HG02885 (cell line): ENCODE results near the gene PAQR5.
"Not testable (repeated sequence)": the region's sequence is repeated elsewhere in the genome, so short reads cannot be mapped to it uniquely, and the experiment has no call there.

Source experiments
- ATAC-seq: cut with Tn5 transposase; IDR thresholded peaks from one replicate; pipeline ENCODE4 v1.9.1; 2021; ENCODE audit warnings: mild to moderate bottlenecking; ENCODE audit not compliant: unreplicated experiment, poor library complexity

PAQR5 gene

DNA sequence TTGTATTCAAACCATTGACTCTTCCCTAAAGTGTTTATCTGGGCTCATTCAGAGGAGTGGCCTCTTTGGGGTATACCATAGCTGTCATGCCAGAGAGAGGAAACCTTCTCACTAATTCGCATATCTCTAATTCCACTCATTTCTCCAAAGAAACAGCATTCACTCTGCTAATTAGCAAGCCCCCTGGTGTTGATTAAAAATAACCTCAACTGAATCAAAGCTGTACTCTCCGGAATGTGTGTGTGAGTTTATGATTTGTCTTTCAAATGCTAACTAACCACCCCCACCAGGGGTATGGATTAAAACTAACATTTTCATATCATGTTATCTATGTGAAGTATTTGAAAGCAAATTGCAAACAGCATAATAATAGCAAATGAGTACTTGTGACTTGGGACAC lies 45.5 kb downstream of the PAQR5 start:
- no peak for ATAC-seq

DNA sequence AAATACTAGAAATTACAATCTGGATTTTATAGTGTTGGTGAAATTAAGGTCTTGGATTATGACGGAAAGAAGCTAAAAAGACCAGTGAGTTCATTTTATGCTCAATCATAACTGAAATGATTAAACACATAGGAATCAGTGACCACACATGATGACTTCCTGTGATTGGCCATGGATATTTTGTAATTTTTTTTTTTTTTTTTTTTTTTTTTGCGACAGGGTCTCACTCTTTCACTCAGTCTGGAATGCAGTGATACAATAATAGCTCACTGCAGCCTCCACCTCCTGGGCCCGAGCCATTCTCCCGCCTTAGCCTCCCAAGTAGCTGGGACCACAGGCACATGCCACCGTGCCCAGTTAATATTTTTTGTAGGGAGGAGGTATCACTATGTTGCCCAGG lies 47.4 kb downstream of the PAQR5 start:
- no peak for ATAC-seq

DNA sequence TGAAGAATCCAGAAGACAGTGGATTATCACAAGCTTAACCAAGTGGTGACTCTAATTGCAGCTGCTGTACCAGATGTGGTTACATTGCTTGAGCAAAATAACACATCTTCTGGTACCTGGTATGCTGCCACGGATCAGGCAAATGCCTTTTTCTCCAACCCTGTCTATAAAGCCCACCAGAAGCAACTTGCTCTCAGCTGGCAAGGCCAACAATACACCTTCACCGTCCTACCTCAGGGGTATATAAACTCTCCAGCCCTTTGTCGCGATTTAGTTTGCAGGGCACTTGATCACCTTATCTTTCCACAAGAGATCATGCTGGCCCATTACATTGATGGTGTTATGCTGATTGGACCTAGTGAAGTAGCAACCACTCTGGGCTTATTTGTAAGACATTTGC lies 52.6 kb downstream of the PAQR5 start:
- no peak for ATAC-seq

DNA sequence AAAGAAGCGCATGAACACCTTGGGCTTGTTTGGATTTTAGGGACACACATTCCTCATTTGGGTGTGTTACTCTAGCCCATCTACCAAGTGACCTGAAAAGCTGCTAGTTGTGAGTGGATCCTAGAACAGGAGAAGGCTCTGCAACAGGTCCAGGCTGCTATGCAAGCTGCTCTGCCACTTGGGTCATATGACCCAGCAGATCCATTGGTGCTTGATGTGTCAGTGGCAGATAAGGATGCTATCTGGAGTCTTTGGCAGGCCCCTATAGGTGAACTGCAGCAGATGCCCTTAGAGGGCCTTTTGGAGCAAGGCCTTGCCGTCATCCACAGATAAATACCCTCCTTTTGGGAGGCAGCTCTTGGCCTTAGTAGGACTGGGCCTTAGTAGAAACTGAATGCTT lies 53.2 kb downstream of the PAQR5 start:
- ATAC-seq: no peak

DNA sequence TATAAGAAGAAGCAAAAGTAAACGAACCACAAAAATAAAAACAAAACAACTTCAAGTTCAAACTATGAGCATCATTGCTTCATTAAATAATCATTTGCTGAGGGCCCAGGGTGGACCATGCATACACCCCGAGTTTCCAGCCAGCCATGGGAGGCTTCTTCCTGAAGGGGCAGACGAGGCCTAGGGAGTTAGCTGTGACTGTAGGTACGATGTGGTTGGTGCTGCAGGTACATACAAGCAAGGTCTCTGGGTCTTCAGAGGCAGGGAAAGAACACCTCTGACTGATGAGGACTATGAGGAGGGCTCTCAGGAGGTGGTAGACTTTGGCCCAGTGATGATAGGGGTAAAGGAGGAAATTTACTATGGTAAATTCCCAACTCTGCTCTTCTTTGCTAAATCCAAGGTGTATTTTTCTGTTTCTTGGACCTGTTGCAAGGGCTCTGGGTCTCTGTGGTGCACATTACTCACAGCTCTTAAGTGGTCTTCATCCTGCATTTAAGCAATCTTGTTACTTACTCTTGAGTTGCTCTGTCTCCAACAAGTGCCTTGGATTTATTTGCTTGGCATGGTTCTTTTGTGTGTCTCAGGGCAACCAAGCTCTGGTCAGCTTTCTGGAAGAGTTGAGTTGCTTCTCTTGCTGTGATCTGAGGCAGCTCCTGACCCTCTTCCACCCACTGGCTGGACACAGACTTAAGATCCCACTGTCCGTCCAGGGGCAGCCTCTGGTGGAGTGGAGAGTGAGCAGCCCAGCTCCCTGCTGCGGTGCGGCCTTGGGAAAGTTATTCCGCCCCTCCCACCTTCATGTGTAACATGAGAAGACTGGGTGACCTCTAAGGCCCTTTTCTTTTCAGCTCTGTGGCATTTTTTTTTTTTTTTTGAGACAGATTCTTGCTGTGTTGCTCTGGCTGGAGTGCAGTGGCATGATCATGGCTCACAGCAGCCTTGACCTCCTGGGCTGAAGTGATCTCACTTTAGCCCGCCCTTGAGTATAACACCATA lies 59.4 kb downstream of the PAQR5 start:
- ATAC-seq: no peak

DNA sequence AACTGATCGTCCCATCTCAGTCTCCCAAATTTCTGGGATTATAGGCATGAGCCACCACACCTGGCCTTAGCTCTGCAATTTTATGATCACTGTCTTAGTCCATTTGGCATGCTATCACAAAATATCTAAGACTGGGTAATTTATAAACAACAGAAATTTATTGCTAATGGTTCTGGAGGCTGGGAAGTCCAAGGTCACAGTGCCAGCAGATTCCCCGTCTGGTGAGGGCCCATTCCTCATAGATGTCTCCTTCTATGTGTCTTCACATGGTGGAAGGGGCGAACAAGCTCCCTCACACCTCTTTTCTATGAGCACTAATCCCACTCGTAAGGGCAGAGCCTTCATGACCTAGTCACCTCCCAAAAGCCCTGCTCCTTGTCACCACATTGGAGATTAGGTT lies 60.1 kb downstream of the PAQR5 start:
- ATAC-seq: no peak

DNA sequence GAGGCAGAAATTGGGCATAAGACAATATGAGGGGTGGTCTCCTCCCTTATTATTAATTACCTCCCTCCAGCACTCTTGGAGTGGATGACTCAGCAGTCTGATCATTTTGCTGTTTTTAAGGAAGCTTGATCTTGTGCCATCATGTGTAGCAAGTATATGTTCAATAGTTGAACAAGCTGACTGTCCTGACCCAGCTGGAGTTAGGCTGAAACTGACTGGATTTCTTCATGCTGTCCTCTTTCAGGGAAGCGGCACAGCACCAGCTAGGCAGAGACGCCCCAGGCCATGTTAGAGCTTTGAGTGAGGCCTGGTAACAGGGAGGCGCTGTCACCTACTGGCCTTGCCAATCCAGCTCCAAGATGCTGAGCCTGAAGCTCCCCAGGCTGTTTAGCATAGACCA lies 61.0 kb downstream of the PAQR5 start:
- ATAC-seq: no peak

DNA sequence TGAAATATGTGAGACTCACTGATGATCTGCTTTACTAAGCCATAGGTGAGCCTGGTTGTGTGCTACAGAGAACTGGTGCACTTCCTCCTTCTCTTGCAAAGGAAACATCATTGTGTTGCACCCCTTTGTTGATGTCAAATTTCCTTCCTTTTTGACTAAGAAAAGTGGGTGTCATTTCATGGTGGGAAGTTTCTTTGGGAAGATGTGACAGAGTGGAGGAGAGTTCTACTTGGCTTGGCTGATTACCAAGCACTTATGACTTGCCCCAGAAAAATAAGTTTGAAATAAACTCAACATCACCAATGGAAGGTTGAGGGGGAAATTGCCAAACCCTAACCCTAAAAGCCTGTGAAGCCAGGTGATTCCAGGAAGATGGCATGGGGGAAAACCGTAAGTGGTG lies 61.9 kb downstream of the PAQR5 start:
- no peak for ATAC-seq

DNA sequence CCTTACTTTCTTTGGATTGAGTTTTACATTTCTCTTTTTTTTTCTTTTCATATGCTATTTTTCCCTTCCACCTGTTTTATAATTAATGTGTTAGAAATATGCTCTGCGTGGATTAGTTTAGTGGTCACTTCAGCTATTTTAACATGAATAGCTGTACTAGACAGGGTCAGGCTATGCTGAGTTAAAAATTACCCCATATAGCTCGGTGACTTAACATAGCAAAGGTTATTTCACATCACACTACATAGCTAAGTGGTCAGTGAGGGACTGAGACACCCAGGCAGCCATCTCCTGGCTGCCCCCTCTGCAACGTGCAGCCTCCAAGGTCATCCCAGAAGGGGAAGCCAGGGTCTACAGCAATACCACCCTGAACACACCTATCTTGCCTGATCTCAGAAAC lies 68.5 kb downstream of the PAQR5 start:
- ATAC-seq: no peak

DNA sequence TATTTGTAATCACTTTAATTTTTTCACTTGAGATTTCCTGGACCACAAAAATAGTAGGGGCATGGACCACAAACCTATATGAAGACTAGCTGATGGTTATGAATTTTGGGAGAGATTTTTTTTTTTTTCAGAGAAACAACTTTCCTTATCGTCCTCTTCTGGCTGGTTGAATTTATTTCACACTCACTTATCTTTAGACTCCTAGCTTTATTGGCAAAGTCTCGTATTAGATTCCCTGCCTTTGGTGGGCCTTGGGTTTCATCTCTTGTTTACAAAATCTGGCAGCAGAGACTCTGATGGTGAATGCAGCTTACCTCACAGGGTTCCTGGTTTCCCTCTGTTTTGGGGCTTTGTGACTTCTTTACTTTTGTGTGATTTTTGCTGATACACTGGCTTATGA lies 70.9 kb downstream of the PAQR5 start:
- ATAC-seq: no peak

DNA sequence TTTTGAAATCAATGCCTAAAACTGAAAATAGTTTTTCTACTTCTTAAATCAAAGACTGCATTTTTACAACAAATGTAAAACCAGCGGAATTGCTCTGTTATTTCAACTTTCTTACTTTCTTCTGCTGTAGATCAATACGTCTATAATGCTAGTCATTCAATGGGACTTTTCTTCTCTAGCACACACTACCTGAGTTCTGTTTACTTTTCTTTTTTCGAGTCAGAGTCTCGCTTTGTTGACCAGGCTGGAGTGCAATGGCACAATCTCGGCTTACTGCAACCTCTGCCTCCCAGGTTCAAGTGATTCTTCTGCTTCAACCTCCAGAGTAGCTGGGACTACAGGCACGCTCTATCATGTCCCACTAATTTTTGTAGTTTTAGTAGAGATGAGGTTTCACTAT lies 74.7 kb downstream of the PAQR5 start:
- no peak for ATAC-seq

DNA sequence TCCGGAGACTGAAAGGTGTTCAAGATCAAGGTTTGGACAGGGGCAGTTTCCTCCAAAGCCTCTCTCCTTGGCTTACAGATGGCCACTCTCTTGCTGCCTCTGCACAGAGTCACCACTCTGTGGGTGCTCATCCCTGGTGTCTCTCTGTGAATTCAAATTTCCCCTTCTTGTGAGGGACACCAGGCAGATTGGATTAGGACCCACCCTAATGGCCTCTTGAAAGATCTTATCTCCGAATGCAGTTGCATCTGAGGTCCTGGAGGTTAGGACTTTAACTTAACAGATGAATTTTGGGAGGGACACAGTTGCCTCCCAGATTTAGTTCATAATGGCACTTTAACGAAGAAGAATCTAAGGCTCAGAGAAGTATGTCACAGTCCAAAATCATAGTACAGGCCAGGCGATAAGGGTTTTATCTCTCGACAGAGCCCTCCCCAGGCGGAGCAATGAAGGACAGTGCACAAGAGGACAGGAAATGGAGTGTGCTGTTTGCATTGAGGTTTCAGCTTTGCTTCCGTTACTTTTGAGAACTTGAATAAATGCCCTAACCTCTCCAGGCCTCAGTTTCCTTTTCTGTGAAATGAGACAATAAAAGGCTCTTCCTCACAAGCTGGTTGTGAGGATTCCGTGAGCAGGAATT lies 76.6 kb downstream of the PAQR5 start:
- no peak for ATAC-seq

DNA sequence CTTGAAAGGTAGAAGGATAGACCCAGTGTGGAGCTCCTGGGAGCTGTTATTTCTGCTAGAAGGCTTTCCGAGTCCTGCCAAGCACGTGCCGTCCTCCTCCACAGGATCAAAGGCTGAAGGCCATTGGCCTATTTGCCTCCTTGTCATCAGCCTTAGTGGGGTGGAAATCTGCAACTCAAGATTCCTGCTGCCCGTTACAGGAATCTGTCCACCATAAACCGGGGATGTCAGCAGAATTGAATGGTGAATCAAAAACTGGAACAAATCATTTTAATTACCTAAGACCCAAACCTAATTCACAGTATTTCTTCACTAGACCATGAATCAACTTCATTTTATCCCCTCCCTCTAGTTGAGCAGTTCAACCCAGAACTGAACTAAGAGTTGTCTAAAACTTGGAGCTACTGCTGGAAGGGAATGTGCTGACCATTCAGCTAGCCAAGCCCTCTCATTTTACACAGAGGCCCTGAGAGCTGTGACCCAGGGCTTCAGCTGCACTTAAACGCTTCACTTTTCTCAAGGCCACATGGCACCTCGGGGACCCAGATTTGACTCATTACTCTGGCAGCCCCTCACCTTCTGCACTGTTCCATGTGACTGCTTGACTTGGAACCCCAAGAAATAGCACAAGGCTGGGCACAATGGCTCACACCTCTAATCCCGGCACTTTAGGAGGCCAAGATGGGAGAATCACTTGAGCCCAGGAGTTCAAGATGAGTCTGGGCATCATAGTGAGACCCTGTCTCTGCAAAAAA lies 78.7 kb downstream of the PAQR5 start:
- ATAC-seq: no peak

DNA sequence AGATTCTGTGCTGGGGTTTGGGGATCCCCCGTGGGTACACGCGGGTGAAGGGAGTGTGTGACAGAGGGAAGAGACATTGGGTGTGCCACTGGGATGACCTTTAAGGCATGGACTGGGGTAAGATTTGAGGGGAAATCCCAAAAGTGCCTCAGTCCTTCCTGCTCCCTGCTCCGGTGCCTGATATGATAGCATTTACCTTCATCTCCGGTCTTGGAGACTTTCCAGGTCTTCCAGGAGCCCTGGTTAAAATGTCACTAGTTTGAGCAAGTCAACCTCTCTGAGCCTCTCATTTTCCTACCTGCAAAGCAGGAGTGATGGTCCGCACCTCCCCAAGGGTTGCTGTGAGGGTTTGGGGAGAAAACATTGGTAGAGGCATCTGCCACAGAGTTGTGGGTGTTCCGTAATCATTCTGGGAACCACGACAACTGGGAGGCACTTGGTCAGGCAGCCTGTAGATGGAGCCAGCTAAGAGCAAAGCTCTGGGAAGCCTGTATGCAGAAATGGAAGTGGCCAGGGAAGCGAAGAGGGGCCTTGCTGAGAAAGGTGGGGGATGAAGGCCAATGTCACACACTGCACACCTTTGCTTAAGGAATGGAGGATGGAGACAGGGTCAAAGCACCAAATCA lies 81.5 kb downstream of the PAQR5 start:
- ATAC-seq: no peak

DNA sequence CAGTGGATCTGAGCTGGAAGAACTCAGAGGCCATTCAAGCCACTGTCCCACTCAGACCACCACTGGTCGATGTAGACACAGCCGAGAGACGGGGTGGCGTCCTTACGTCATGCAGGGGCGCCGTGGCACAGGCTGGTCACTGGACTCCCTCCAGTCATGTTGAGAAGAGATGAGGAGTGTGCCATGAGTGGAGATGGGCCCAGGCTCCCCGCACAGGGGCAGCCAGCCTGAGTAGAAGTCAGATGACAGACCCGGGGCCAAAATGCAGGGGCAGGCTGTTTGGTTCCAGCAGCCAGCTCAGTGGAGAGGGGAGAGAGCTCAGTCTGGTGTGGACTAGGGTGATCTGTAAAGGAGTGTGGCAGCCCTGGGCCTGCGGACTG lies 82.0 kb downstream of the PAQR5 start:
- ATAC-seq: no peak

DNA sequence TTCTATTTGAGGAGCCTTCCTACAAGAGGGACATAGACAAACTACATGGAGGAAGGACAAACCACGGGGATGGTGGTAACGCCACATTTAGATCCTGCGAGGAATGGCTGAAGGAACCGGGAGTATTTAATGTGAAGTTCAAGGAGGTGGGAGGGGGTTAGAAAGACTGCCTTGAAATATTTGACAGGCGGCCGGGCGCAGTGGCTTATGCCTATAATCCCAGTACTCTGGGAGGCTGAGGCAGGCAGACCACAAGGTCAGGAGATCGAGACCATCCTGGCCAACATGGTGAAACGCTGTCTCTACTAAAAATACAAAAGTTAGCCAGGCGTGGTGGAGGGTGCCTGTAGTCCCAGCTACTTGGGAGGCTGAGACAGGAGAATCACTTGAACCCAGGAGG lies 83.5 kb downstream of the PAQR5 start:
- ATAC-seq: not testable (repeated sequence)

DNA sequence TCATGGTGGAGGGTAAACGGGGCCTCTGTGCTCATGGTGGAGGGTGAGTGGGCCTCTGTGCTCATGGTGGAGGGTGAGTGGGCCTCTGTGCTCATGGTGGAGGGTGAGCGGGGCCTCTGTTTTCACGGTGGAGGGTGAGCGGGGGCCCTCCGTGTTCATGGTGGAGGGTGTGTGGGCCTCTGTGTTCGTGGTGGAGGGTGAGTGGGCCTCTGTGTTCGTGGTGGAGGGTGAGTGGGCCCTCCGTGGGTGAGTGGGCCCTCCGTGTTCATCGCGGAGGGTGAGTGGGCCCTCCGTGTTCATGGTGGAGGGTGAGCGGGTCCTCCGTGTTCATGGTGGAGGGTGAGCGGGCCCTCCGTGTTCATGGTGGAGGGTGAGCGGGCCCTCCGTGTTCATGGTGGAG lies 85.4 kb downstream of the PAQR5 start:
- not testable (repeated sequence) for ATAC-seq

DNA sequence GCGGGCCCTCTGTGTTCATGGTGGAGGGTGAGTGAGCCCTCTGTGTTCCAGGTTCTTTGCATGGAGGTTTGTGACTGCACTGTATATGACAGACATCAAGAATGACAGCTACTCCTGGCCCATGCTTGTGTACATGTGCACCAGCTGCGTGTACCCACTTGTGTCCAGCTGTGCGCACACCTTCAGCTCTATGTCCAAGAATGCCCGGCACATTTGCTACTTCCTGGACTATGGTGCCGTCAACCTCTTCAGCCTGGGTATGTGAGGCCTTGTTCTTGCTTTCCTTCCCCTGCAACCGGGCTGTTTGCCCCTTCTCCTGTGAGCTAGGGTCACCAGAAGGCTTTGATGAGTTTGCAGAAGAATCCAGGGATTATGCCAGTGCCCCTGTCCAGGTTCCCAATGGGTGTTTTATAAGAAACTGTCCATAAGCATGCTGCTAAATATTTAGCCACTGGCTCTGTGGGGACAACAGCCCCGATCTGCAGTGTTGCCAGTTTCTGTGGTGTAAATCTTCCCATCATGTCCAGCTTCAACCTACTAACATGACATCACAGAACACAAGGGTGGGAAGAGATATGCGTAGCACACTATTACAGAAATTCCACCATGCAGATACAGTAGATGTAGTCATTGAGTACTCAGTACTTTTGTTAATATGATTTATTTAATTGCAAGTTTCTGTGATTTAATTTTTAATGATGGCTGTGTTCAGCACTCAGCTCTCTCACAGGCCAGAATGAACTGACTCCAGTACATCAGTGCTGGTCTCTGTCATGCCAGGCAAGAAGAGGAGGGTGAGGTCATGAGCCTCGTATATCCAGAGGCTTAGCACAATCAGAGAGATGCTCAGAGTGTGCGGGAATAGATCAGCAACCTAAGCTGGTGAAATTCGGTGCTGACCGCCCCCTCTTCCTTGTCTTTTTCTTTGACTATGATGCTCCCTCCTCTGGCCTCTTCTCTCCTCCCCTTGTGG lies 86.2 kb downstream of the PAQR5 start:
- ATAC-seq: no peak

DNA sequence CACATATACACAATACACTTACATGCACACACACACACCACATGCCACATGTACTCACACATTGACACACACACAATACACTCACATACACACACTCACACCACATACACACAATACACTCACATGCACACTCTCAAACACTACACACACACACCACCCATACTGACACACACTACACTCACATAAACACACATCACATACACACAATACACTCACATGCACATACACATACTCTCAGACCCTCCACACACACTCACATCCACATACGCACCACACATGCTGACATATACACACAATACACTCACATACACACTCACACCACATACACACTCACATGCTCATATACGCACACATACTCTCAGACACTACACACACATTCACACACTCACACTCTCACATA lies 87.1 kb downstream of the PAQR5 start:
- ATAC-seq: no peak

DNA sequence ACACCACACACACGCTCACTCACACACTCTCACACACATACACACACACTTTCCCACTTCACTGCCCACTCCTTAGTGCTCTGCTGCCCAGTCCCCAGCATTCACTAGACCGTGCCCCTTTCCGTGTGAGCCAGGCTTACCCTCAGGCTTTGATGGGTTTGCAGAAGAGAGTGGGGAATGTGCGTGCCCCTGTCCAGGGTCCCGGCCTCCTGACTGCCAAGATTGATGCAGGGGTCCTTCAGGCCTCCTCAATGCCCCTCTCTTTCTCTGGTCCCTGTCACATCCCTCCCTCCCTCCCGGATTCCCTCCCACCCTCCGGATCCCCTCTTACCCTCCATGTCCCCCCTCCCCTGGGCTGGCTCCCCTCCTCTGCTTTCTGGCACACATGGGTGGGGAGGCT lies 87.6 kb downstream of the PAQR5 start:
- ATAC-seq: no peak
